ENCODE measurements around the gene MAPKAPK2.
"Not testable (repeated sequence)": the region's sequence is repeated elsewhere in the genome, so short reads cannot be mapped to it uniquely, and the experiment has no call there.

MAPKAPK2 gene

DNA sequence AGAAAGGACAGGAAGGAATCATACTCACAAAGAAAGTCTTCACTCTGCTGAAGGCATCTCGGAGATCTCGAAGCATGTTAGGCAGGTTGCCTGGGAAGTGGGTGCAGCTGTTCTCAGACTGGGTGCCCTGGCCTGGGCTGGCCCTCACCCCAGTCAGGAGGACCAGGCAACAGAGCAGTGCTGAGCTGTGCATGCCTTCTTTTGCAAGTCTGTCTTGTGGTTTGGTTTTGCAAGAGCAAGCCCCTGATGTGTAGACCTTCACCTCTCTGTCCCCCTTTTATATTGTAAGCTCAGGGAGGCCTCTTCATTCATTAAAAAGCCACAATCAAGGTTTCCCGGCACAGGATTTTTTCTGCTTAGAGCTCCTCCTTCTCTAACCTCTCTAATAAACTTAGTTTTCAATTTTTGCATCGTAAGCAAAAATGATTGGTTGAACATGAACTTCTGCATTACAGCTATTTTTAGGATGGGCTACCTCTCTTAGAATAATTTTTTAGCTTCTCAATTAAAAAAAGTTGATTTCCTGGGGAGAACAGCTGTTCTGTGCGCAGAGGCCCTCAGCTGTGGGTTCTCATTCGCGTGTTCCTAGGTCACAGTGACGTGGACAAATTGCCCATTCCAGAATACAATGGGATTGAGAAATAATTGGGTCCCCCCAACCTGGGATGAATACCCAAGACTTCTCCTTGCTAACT lies 87.7 kb downstream of the MAPKAPK2 start, which contains the start of gene IL10:
TSS of gene IL10 (minus strand) at position 252 of the 695 bp plus-strand sequence. CDS start at position 193, 59 bp downstream.
- TF ChIP-seq GATA1 (IDR thresholded peaks at IDR 0.05; ENCODE audit: low read depth, low read length) = no peak
- TF ChIP-seq POLR2A (IDR thresholded peaks at IDR 0.05; ENCODE audit: low read length) = no peak
- DNase-seq = no peak

DNA sequence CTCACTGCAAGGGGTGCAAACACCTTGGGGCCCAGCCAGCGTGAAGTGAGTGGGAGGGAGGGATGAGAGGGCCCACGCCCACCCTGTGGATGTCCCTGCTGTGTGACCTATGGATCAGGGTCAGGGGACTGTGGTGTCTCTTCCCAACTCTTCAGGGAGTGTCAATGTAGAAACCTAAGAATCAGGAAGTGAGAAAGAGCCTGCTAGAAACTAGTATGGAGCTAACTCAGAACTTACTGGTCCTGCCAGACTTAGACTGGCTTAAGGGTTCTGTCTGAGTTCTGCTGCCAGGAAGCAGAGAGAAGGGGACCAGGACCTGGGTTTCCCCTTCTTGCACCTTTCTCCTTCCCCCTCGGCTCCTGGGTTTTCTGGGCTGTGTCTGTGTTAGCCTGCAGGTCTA lies 89.4 kb downstream of the MAPKAPK2 start:
- no peak for DNase-seq

GRCh38 chr1:206776229-206776628 lies 91.5 kb downstream of the MAPKAPK2 start:
- no peak for DNase-seq
- TF ChIP-seq POLR2A (IDR thresholded peaks at IDR 0.05; ENCODE audit: low read length) = no peak
- no peak for TF ChIP-seq GATA1 (IDR thresholded peaks at IDR 0.05; ENCODE audit: low read depth, low read length)

More for the DNA sequence above, 89.4 kb downstream of the MAPKAPK2 start:
- no peak for TF ChIP-seq POLR2A (IDR thresholded peaks at IDR 0.05; ENCODE audit: low read length)
- no peak for TF ChIP-seq GATA1 (IDR thresholded peaks at IDR 0.05; ENCODE audit: low read depth, low read length)

GRCh38 chr1:206778031-206778430 lies 93.3 kb downstream of the MAPKAPK2 start:
- DNase-seq = no peak
- TF ChIP-seq POLR2A (IDR thresholded peaks at IDR 0.05; ENCODE audit: low read length) (no peak), GATA1 (IDR thresholded peaks at IDR 0.05; ENCODE audit: low read depth, low read length) (no peak)

DNA sequence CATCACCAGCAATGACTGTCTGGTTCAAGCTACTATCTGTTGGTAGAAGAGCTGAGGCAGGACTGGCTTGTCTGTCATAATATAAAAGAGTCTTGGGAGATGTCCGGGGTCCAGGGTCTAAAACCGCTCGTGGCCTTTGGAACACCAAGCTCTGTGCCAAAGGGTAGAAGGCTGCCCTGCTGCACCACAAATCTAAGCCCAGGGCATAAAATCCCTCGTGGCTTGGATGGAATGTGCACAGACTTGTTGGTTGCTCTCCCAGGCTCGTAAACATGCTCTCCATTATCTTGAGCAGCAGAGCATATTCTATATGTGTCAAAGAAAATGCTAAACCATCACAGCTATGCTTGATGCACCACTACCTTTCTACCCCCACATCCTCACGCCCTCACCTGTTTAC lies 94.2 kb downstream of the MAPKAPK2 start:
- DNase-seq = not testable (repeated sequence)

GRCh38 chr1:206779638-206780037 lies 94.9 kb downstream of the MAPKAPK2 start:
- DNase-seq = no peak
- no peak for TF ChIP-seq POLR2A (IDR thresholded peaks at IDR 0.05; ENCODE audit: low read length)
- TF ChIP-seq GATA1 (IDR thresholded peaks at IDR 0.05; ENCODE audit: low read depth, low read length) = no peak

DNA sequence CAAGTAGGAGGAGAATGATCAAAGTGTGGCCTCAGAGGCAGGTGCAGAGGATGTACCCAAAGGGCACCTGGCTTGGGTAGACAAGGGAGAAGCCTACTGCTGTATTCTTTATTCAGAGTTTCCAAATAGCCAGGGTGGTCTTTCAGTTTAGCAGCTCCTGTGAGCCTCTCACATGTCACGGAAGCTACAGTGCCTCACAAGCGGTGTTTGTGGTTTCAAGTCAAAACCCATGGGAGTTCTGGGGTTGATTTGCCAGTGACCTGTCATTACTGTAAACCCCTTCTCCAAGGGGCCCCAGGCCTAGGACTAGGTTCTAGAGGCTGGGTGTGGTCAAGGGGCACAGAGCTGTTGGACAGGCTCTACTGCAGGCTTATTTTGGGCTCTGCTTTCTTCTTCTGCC lies 97.7 kb downstream of the MAPKAPK2 start:
- no peak for DNase-seq
- TF ChIP-seq GATA1 (IDR thresholded peaks at IDR 0.05; ENCODE audit: low read depth, low read length) = no peak
- no peak for TF ChIP-seq POLR2A (IDR thresholded peaks at IDR 0.05; ENCODE audit: low read length)

DNA sequence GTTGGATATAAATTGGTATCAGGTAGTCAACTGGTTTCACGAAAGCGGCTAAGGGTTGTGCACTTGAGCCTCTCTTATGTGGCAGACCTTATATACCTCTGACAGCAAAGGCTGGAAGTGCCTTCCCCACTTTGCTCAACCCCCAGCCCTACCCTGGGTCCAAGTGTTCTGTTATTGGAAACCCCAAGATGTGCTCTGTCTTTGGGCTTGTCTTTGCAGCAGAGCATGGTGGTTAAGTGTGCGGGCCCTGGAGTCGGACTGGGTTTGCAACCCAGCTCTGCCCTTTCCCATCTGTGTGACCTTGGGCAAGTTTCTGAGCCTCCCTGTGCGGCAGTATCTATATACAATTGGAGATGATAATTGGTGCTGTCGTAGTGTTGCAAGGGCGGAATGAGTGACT lies 98.8 kb downstream of the MAPKAPK2 start:
- TF ChIP-seq POLR2A (IDR thresholded peaks at IDR 0.05; ENCODE audit: low read length) (no peak), GATA1 (IDR thresholded peaks at IDR 0.05; ENCODE audit: low read depth, low read length) (no peak)
- DNase-seq = no peak
